ENCODE measurements around the gene RUNX2.

- TF ChIP-seq FOS (IDR thresholded peaks at IDR 0.05; ENCODE audit: extremely low read depth, insufficient read length) (no peak), MCM7 (IDR thresholded peaks at IDR 0.05) (no peak)
These were observed 302.2 kb downstream of the RUNX2 start for GRCh38 chr6:45630314-45630713.

All from K562 (cell line).